HEK293T (cell line): Measurements from ENCODE around the gene FGFBP3.

Source experiments
- BHLHE40 ChIP-seq: fragments of 450-650 bp; IDR thresholded peaks from 2 replicates; pipeline ENCODE4 v1.6.1; 2016; ENCODE audit warnings: mild to moderate bottlenecking, moderate library complexity, borderline replicate concordance
- ELF4 ChIP-seq: fragments of 450-650 bp; IDR thresholded peaks from 2 replicates; pipeline ENCODE4 v1.6.1; 2017; ENCODE audit warnings: antibody characterized with exemption
- LEF1 ChIP-seq: fragments of 450-650 bp; IDR thresholded peaks from 2 replicates; pipeline ENCODE4 v1.6.1; 2017; ENCODE audit warnings: mild to moderate bottlenecking, borderline replicate concordance
- TARDBP ChIP-seq: fragments of 450-650 bp; IDR thresholded peaks from 2 replicates; pipeline ENCODE4 v1.6.1; 2016

DNA sequence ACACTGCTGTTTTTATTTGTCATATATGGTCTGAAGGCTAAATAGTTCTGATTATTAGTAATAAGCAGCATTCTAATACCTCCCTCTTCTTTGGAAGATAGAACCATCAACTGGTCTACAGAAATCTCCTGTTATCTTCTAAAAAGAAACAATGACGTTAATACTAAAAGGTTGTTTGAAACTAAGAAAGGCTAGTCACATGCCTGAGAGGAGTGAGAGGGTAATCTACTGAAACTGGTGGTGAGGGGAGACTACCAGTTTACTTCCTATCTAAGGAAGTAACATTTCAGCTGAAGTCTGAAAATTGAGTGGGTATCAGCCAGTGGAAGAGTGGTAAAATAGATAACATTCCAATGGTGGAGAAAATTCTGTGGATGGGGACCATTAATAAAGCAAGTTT is 48.4 kb downstream of the FGFBP3 start:
- TF ChIP-seq BHLHE40 = no peak
- TF ChIP-seq ELF4 = no peak
- TF ChIP-seq LEF1 = no peak
- no peak for TF ChIP-seq TARDBP
